ENCODE data around the gene RNF150.

The RNF150 gene

GRCh38 chr4:140924761-140925392 is 208.4 kb downstream of the RNF150 start:
- peak; percentile 74 for DNase-seq (ENCODE audit: low spot score)

- peak; percentile 83 for DNase-seq (ENCODE audit: low spot score)
Measured at GRCh38 chr4:140906993-140907962, 226.0 kb downstream of the RNF150 start.

- no peak for DNase-seq (ENCODE audit: low spot score)
Measured at GRCh38 chr4:140904904-140905303, 228.4 kb downstream of the RNF150 start.

- DNase-seq (ENCODE audit: low spot score) = no peak
Measured at GRCh38 chr4:140903522-140904475, 229.5 kb downstream of the RNF150 start.

GRCh38 chr4:140901736-140902336 is 231.4 kb downstream of the RNF150 start:
- DNase-seq (ENCODE audit: low spot score) = peak; percentile 71

DNA sequence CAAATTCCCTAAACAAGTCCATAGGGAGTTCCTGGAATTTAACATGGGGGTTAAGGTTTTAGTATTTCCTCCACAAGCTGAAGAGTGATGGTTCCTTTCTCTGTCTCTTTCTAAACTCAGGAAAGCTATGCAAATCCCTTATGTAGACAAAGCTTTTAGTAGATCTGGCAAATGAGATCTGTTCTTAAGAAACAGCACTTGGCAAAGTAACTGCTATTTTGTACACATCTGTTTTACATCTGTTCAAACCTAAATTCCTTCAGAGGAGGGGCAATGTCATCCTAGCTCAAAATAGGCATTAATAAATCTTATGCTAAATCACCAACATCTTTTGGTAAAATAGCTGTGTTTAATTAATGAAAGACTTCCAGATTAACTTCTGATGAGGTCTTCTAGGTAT is 239.3 kb downstream of the RNF150 start:
- DNase-seq (ENCODE audit: low spot score) = no peak

- DNase-seq (ENCODE audit: low spot score) = no peak
Measured at GRCh38 chr4:140888054-140888453, 245.2 kb downstream of the RNF150 start.

DNA sequence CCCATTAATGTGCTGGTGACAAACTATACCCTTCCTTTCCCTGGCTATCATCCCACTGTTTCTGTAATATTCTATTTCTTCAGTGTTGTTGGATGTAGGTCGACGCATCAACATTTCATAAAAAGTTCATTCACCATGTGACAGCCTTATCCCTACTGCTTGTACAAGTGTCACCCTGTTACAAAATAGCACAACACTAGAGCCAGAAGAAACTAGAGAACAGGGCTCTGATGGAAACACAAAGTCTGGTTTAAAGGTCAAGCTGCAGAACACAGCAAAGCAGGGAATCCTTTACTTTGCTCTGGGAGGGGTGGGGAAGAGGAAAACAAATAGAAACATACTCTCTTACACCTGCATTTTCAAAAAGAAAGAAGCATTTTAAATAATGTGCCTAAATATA is 245.8 kb downstream of the RNF150 start:
- no peak for DNase-seq (ENCODE audit: low spot score)

DNA sequence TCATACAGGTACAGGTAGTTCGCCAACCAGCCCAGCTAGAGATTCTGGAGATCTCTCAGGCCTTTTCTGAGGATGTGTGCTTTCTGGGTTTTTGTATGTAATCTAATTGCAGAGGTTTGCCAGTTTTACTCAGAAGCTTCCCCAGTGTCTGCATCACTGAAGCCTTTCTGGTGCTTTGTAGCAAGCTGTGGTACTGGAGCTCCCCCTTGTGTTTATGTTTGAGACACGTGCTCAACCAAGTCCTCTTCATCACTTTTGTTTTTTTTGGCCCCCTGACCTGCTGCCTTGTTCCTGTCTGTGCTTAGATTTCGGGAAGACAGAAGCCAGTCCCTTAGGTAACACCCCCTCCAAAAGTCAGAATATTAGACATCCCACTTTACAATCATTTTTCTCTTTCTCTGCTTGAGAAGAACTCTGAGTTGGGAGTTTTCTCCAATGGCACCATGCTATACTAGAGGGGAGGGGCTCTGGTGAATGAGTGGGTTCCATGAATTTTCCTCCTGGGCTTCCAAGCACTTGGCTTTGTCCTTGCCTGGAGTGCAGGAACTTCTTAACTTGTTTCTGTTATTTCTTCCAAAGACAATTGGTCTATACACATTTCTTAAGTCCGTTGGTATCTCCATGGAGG is 248.7 kb downstream of the RNF150 start:
- peak; percentile 50 for DNase-seq (ENCODE audit: low spot score)

DNA sequence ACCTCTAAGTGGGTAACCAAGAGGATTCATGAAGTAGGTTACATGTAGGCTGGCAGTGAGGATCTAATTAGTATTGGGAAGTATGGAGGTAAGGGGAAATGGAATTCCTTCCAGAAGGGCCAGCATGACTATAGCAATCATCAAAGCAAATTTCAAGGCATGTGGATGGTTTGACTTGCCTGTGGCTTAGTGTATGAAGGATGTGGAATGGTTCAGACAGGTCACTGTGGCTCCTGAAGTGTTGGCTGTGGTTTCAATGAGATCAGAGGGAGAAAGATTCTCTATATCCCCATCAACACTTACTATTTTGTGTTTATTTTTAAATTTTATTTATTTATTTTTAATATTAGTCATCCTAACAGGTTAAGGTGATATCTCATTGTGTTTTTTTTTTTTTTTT is 255.5 kb downstream of the RNF150 start:
- no peak for DNase-seq (ENCODE audit: low spot score)

- DNase-seq (ENCODE audit: low spot score) = peak; percentile 58
Measured at GRCh38 chr4:140876615-140877364, 256.5 kb downstream of the RNF150 start.

- DNase-seq (ENCODE audit: low spot score) = peak; percentile 35
Measured at GRCh38 chr4:140875746-140876452, 257.4 kb downstream of the RNF150 start.

DNA sequence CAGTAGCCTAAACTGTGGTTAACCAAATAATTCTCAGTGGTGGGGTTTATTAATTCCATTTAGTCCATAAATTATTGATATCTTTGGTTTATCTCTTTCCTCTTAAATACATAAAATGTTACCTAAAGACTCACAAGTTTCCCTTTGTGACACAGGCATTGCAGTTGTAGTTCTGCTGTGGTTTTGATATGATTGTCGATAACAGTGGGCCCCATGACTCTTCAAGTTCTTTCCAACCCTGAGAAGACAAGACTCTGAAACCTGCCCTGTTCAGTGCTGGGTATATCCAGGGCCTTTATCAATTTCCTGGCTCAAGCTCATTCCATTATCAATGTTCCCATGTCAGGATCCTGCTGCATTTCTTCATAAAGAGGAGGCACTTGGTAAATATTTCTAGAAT is 259.2 kb downstream of the RNF150 start:
- DNase-seq (ENCODE audit: low spot score) = no peak

- DNase-seq (ENCODE audit: low spot score) = no peak
Measured at GRCh38 chr4:140871368-140871767, 261.9 kb downstream of the RNF150 start.

GRCh38 chr4:140870427-140870826 is 262.8 kb downstream of the RNF150 start:
- DNase-seq (ENCODE audit: low spot score) = no peak

DNA sequence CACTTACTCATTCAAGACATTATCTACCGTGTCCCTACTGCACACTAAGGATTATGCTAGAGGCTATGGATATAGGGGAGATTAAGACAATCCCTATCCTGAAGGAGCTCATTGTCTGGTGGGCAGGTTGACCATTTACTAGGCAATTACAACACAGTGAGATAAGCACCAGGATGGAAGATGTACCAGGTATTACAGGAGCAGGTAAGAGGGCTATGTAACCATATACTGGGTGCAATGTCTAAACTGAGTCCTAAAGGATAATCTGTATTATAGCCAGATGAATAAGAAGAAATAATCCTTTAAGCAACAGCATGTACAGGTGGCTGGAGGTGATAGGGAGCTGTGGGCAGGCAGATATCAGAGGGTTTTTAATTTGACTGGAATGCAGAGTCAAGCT is 263.8 kb downstream of the RNF150 start:
- DNase-seq (ENCODE audit: low spot score) = no peak

- no peak for DNase-seq (ENCODE audit: low spot score)
Measured at GRCh38 chr4:140867356-140867755, 265.9 kb downstream of the RNF150 start.

- no peak for DNase-seq (ENCODE audit: low spot score)
Measured at GRCh38 chr4:140866492-140867005, 266.7 kb downstream of the RNF150 start.

Data from cerebellar cortex (tissue), 1 donor.